AG09319 (cell line): Measurements from ENCODE around the gene ATG4A.

ENCODE experiments used
- DNase-seq: peaks from one replicate; pipeline ENCODE4 v3.0.0-alpha.2; 2010; ENCODE audit warnings: low read depth; ENCODE audit errors: extremely low read depth
- CTCF ChIP-seq: IDR thresholded peaks from 2 replicates; pipeline ENCODE4 v1.5.1; 2011; ENCODE audit warnings: low read depth, mild to moderate bottlenecking, inconsistent platforms, low read length, moderate library complexity

The ATG4A gene

GRCh38 chrX:108091264-108091877 lies at the start of gene ATG4A, which contains the start of gene PSMD10:
TSS of gene ATG4A (plus strand) at chrX:108091778. CDS start at chrX:108091827, 49 bp downstream.
TSS of gene PSMD10 (minus strand) at chrX:108091542. CDS start at chrX:108091520, 22 bp downstream.
- TF ChIP-seq CTCF = no peak
- DNase-seq = peak; percentile 80

- no peak for TF ChIP-seq CTCF
- DNase-seq = no peak
Observed at GRCh38 chrX:108044554-108045256, 46.9 kb upstream of the ATG4A start, which contains the start of gene VSIG1. TSS of gene VSIG1 (plus strand) at chrX:108045065. CDS start at chrX:108045131, 66 bp downstream.

- no peak for TF ChIP-seq CTCF
- no peak for DNase-seq
Observed at GRCh38 chrX:108049649-108050048, 41.9 kb upstream of the ATG4A start.

- TF ChIP-seq CTCF = no peak
- DNase-seq = no peak
Observed at GRCh38 chrX:108053218-108053617, 38.4 kb upstream of the ATG4A start.

GRCh38 chrX:108055546-108055945 lies 36.0 kb upstream of the ATG4A start:
- DNase-seq = no peak
- no peak for TF ChIP-seq CTCF

- DNase-seq = no peak
- TF ChIP-seq CTCF = no peak
Observed at GRCh38 chrX:108059801-108060200, 31.8 kb upstream of the ATG4A start.

- no peak for TF ChIP-seq CTCF
Observed at GRCh38 chrX:108064001-108064400, 27.6 kb upstream of the ATG4A start.

More at GRCh38 chrX:108064001-108064400, 27.6 kb upstream of the ATG4A start:
- DNase-seq = no peak
